C4-2B (cell line): ENCODE results near the gene CRYBB1.

Experiments
- CTCF ChIP-seq: fragments of 450-650 bp; conservative IDR thresholded peaks from 2 replicates; pipeline ENCODE4 v1.5.1; 2017; ENCODE audit warnings: mild to moderate bottlenecking
- ZFX ChIP-seq: fragments of 450-650 bp; IDR thresholded peaks from 2 replicates; pipeline ENCODE4 v1.6.1; 2017

- no peak for TF ChIP-seq CTCF
- no peak for TF ChIP-seq ZFX
Measured at GRCh38 chr22:26631282-26631681, 13.5 kb upstream of the CRYBB1 start.
